Stimulated activated naive CD4-positive, alpha-beta T cell (primary cell): ENCODE results near the gene STK10.
"Not testable (repeated sequence)": the region's sequence is repeated elsewhere in the genome, so short reads cannot be mapped to it uniquely, and the experiment has no call there.

Experiments used
- DNase-seq, 6 experiments: peaks; one replicate each; lab custom pipeline; 2025; lab: John Stamatoyannopoulos, UW

STK10 gene

GRCh38 chr5:172051643-172052339 is 136.2 kb downstream of the STK10 start:
- no peak for DNase-seq

DNA sequence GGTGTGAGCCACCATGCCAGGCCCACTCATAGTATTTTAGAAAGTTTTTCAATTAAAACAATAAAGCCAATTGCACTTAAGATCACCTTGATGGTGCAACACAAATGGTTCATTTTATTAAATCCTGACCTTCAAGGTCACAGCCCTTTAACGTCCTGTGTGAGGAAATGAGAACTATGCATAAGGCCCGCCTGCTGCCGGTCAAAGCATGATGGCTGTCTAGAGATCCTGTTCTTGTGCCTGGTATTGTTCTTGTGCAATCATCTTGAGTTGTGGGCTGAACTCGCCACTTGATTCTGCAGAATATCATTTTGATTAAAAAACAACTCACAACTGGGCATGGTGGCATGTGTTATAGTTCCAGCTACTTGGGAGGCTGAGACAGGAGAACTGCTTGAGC is 137.9 kb downstream of the STK10 start:
- DNase-seq: no peak

DNA sequence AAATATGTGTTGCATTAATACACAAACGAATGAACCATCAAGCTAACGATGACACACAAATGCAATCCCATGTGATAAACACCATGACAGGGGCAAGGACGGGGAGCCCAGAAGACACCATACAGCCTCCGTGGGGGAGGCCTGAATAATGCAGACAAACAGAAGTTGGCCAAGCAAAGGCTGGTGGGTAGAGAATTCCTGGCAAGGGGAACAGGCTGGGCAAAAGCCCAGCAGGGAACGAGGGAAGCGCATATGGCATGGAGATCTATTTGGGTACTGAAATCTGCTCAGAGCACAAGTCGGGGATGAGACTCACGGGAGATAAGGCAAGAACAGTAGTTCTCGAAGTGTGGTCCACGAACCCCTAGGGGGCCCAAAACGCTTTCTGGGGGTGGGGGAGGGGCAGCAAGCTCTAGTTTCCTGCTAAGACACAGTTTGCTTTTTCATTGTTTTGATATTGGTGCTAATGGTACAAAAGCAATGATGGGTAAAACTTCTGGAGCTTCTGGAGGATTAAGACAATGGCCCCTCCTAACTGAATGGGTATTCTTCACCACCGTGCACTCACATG is 138.7 kb downstream of the STK10 start:
- no peak for DNase-seq

GRCh38 chr5:172048539-172049101 is 139.4 kb downstream of the STK10 start:
- no peak for DNase-seq

- DNase-seq: no peak
Observed at GRCh38 chr5:172048170-172048422, 139.9 kb downstream of the STK10 start.

DNA sequence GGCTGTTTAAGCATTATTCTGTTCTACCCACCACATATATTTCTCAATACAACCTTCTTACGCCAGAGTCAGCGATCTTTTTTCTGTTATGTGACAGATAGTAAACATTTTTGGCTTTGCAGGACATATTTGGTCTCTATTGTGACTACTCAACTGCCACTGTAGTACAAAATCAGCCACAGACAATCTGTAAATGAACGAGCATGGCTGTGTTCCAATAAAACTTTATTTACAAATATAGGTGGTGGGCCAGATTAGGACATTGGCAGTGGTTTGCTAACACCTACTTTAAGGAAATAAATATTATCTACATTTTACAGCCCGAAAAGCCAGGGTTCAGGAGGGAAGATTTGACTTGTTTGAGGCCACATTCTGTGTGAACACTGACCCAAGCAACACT is 141.4 kb downstream of the STK10 start:
- DNase-seq: no peak

- DNase-seq: no peak
Observed at GRCh38 chr5:172045315-172045632, 142.8 kb downstream of the STK10 start.

- DNase-seq: no peak
Observed at GRCh38 chr5:172044631-172045314, 143.3 kb downstream of the STK10 start.

GRCh38 chr5:172043865-172044264 is 144.2 kb downstream of the STK10 start:
- DNase-seq: no peak

GRCh38 chr5:172042183-172042582 is 145.8 kb downstream of the STK10 start:
- no peak for DNase-seq

GRCh38 chr5:172038167-172038566 is 149.9 kb downstream of the STK10 start:
- DNase-seq: no peak

GRCh38 chr5:172035049-172035448 is 153.0 kb downstream of the STK10 start:
- DNase-seq: no peak

- DNase-seq: no peak
Observed at GRCh38 chr5:172031894-172032461, 156.0 kb downstream of the STK10 start.

- no peak for DNase-seq
Observed at GRCh38 chr5:172029876-172030275, 158.1 kb downstream of the STK10 start.

GRCh38 chr5:172028167-172028566 is 159.9 kb downstream of the STK10 start:
- DNase-seq: no peak

- DNase-seq: not testable (repeated sequence)
Observed at GRCh38 chr5:172020110-172020786, 167.8 kb downstream of the STK10 start.

- DNase-seq: no peak
Observed at GRCh38 chr5:172015346-172015745, 172.7 kb downstream of the STK10 start.

DNA sequence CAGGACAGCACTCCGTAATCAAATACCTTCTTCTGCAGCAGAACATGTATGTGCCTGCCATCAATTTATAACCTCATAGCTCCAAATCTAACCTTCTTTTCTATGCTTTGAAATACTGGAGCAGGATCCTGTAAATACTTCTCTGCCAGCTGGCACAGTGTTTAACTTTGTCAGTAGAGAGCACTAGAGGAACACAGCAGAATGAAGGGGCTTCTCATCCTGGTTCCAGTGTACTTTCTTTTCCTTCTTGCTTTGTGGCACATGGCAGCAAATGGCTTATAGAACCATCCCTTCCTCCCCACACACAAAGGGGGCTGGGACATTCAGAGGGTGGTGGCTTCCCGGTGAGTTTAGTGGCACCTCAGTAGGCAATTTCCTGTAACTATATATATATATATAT is 177.7 kb downstream of the STK10 start:
- DNase-seq: no peak

GRCh38 chr5:172009536-172010270 is 178.3 kb downstream of the STK10 start:
- DNase-seq: no peak

GRCh38 chr5:172008689-172009141 is 179.3 kb downstream of the STK10 start:
- no peak for DNase-seq

DNA sequence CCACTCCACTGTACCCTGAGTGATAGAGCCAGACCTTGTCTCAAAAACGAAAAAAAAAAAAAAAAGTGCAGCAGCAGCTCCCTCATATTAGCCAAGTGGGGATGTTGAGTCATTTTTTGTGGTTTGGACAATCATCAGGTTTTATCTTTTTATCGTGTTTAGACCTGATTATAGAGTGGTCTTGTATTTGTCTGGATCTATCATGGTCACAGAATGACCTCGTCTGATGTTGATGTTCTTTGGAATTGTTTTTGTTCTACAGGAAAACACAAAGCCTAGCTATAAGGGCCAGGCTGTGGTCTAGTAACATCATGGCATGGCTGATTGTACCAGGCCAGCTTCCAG is 179.9 kb downstream of the STK10 start:
- DNase-seq: no peak
